Measurements from ENCODE around the gene SOX12.
"Not testable (repeated sequence)": the region's sequence is repeated elsewhere in the genome, so short reads cannot be mapped to it uniquely, and the experiment has no call there.

The SOX12 gene

DNA sequence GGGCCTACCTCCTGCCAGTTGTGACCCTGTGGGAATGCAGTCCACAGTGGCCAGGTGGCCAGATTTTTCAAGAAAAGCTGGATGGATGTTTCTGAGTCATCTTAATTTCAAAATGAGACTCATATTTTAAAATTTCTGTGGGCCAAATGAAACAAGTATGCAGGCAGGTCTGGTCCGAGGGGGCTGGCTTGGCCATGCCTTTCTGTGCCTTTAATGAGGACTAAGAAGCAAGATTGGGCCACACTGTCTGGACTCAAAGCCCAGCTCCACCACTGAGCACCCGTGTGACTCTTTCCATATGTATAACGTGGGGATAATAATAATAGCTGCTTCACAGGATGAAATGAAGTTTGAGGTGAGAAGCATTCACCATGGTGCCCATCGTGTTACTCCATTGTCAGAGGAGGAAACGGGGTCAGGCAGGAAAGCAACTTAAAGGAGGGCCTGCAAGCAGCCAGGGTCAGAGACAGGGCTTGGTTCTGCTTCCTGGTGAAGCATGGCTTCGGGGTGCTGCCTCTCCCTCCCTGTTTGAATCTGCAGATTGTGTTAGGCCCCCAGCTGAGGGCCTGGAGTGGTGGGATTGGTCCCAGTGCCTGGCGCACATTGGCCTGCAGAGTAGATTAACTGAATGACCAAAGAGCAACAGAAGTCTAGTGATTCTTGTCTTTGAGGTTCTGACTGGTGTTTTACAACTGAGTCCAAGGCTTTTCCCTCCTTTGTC lies 3.8 kb downstream of the SOX12 start:
- Histone ChIP-seq H3K4me3 (ENCODE audit: insufficient read depth, low read depth, low read length, poor library complexity, severe bottlenecking) (no peak overlapping the region), H3K9me3 (ENCODE audit: control insufficient read depth, low read length) (no peaks in the 10 kb centered on the region), H3K27me3 (replicated peaks; ENCODE audit: control insufficient read depth, insufficient read depth, low read length, poor library complexity, severe bottlenecking) (no peaks in the 10 kb centered on the region), H3K27ac (ENCODE audit: insufficient read depth, low read length, poor library complexity, severe bottlenecking) (no peak overlapping the region), H3K36me3 (ENCODE audit: control insufficient read depth, insufficient read depth, low read length) (no peaks in the 10 kb centered on the region), H3K4me1 (ENCODE audit: control insufficient read depth, insufficient read depth, low read length, poor library complexity, severe bottlenecking) (peaks cover 23% of the 10 kb centered on the region)
- DNase-seq: no peak

DNA sequence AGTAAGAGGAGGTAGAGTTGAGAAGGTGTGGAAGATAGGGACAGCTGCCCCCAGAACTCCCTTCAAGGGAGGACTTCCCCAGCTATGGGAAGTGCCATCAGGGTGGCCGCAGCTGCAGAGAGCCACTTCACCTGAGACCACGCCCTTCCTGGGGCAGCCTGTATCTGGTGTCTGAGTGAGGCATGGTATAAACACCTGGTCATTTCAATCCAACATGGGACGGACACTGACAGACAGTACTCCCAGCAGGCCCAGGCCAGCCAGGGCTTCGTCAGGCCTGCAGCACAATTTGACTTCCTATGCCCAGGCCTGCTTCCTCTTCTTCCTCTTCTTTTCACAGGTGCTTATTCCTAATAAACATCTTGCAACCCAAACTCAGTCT lies 4.5 kb downstream of the SOX12 start:
- DNase-seq: no peak
- H3K36me3 ChIP-seq (ENCODE audit: control insufficient read depth, insufficient read depth, low read length): no peaks in the 10 kb centered on the region
- H3K4me1 ChIP-seq (ENCODE audit: control insufficient read depth, insufficient read depth, low read length, poor library complexity, severe bottlenecking): peaks cover 17% of the 10 kb centered on the region
- H3K4me3 ChIP-seq (ENCODE audit: insufficient read depth, low read depth, low read length, poor library complexity, severe bottlenecking): no peak overlapping the region
- H3K27ac ChIP-seq (ENCODE audit: insufficient read depth, low read length, poor library complexity, severe bottlenecking): no peak overlapping the region
- H3K27me3 ChIP-seq (replicated peaks; ENCODE audit: control insufficient read depth, insufficient read depth, low read length, poor library complexity, severe bottlenecking): no peaks in the 10 kb centered on the region
- no peaks in the 10 kb centered on the region for H3K9me3 ChIP-seq (ENCODE audit: control insufficient read depth, low read length)

DNA sequence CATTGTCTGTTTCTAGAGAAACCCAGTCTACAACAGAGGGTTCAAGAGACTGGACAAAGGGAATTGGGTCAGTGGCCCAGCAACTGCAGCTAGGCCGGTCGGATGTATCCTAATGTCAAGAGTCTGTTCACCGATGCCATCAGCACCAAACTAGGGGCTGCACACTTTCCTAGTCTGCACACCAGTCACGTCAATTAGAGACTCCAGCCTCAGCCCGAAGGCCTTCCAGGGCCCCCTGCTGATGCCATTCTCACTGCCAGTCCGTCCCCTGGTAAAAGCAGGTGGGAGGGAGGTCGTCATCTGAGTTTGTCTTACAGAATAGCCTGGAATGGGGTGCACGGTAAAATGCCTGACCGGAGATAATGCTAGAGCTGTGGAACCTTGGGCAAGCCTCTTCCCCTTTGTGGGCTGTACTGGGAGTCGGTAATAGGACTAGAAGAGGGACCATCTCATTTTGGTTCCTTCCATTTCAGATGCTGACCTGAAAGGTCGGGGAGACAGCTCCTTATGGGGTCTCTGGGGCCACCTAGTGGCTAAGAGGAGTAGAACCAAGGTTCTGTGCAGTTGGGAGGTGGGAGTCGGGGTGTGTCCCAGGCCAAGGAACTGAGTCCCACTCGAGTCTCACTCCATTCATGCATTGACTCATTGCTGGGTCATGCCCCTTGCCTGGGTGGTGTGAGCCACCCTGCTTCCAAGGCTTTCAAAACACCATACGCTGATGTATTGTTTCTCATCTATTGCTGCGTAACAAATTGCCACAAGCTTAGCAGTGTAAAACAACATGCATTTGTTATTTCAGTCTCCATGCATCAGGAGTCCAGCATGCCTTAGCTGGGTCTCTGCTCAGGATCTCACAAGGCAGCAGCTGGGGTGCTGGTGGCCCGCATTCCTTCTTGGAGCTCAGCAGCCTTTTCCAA lies 5.1 kb downstream of the SOX12 start:
- H3K4me3 ChIP-seq (ENCODE audit: insufficient read depth, low read depth, low read length, poor library complexity, severe bottlenecking): no peak overlapping the region
- H3K4me1 ChIP-seq (ENCODE audit: control insufficient read depth, insufficient read depth, low read length, poor library complexity, severe bottlenecking): peaks cover 15% of the 10 kb centered on the region
- peak; percentile 36 to 44 (median 41) for DNase-seq
- H3K27me3 ChIP-seq (replicated peaks; ENCODE audit: control insufficient read depth, insufficient read depth, low read length, poor library complexity, severe bottlenecking): no peaks in the 10 kb centered on the region
- no peaks in the 10 kb centered on the region for H3K9me3 ChIP-seq (ENCODE audit: control insufficient read depth, low read length)
- no peak overlapping the region for H3K27ac ChIP-seq (ENCODE audit: insufficient read depth, low read length, poor library complexity, severe bottlenecking)
- no peaks in the 10 kb centered on the region for H3K36me3 ChIP-seq (ENCODE audit: control insufficient read depth, insufficient read depth, low read length)

DNA sequence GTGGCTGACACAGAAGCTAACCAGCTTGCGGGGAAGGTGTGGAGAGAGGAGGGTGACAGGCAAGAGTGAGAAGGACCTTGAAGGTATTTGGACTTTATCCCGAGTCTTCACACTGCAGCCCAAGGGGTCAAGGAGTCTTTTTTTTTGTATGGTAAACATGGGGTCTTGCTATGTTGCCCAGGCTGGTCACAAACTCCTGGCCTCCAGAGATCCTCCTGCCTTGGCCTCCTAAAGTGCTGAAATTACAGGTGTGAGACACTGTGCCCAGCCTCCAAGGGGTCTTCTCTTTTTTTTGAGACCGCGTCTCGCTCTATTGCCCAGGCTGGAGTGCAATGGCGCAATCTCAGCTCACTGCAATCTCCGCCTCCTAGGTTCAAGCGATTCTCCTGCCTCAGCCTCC lies 9.2 kb downstream of the SOX12 start:
- Histone ChIP-seq H3K27ac (ENCODE audit: insufficient read depth, low read length, poor library complexity, severe bottlenecking) (no peak overlapping the region), H3K36me3 (ENCODE audit: control insufficient read depth, insufficient read depth, low read length) (no peaks in the 10 kb centered on the region), H3K4me3 (ENCODE audit: insufficient read depth, low read depth, low read length, poor library complexity, severe bottlenecking) (no peak overlapping the region), H3K27me3 (replicated peaks; ENCODE audit: control insufficient read depth, insufficient read depth, low read length, poor library complexity, severe bottlenecking) (no peaks in the 10 kb centered on the region), H3K4me1 (ENCODE audit: control insufficient read depth, insufficient read depth, low read length, poor library complexity, severe bottlenecking) (no peaks in the 10 kb centered on the region), H3K9me3 (ENCODE audit: control insufficient read depth, low read length) (no peaks in the 10 kb centered on the region)
- DNase-seq: no peak

DNA sequence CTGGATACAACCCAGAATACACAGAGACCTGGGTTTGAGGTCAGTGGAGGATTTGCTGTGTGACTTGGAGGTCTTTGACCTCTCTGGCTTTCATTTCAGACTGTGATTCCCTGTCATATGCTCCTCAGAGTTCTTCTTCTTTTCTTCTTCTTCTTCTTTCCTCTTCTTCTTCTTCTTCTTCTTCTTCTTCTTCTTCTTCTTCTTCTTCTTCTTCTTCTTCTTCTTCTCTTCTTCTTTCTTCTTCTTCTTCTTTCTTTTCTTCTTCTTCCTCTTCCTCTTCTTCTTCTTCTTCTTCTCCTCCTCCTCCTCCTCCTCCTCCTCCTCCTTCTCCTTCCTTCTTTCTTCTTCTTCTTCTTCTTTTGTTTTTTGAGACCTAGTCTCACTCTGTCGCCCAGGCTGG lies 10.7 kb downstream of the SOX12 start:
- H3K27me3 ChIP-seq (replicated peaks; ENCODE audit: control insufficient read depth, insufficient read depth, low read length, poor library complexity, severe bottlenecking); H3K36me3 ChIP-seq (ENCODE audit: control insufficient read depth, insufficient read depth, low read length); H3K9me3 ChIP-seq (ENCODE audit: control insufficient read depth, low read length); H3K4me3 ChIP-seq (ENCODE audit: insufficient read depth, low read depth, low read length, poor library complexity, severe bottlenecking); H3K27ac ChIP-seq (ENCODE audit: insufficient read depth, low read length, poor library complexity, severe bottlenecking); DNase-seq; H3K4me1 ChIP-seq (ENCODE audit: control insufficient read depth, insufficient read depth, low read length, poor library complexity, severe bottlenecking): not testable (repeated sequence)

DNA sequence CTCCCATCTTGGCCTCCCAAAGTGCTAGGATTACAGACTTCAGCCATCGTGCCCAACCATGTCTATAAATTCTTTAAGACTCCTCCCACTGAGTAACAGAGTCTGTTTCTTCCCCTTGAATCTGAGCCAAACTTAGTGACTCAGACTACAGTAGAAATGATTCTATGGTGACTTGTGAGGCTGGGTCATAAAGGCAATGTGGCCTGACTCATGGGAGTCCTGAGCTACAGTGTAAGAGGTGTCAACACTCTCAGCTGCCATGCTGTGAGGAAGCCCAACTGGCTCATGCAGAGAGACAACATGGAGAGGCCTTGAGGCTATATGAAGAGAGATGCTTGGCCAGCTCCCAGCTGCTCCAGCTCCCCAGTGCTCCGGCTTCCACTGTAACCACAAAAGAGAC lies 16.3 kb downstream of the SOX12 start:
- Histone ChIP-seq H3K4me1 (ENCODE audit: control insufficient read depth, insufficient read depth, low read length, poor library complexity, severe bottlenecking) (peaks cover 2% of the 10 kb centered on the region), H3K27me3 (replicated peaks; ENCODE audit: control insufficient read depth, insufficient read depth, low read length, poor library complexity, severe bottlenecking) (no peaks in the 10 kb centered on the region), H3K4me3 (ENCODE audit: insufficient read depth, low read depth, low read length, poor library complexity, severe bottlenecking) (no peak overlapping the region), H3K9me3 (ENCODE audit: control insufficient read depth, low read length) (no peaks in the 10 kb centered on the region), H3K36me3 (ENCODE audit: control insufficient read depth, insufficient read depth, low read length) (no peaks in the 10 kb centered on the region), H3K27ac (ENCODE audit: insufficient read depth, low read length, poor library complexity, severe bottlenecking) (no peak overlapping the region)
- no peak for DNase-seq

DNA sequence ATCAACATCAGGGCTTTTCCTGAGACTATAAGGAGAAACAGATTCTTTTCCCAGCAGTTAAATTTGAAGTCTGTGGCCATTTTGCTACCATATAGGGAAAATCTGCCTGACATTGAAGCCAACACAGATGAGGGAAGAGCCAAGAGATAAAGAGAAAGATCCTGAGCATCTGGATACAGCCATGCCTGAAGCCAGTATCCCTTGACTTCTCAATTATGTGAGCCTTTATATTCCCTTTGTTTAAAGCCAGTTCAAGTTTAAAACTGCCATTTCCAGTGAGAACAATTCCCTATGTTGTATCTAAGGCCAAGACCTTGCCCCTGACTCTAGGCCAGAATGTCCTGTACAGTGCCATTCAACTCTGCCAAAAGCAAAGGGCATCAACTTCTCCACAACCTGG lies 17.8 kb downstream of the SOX12 start:
- Histone ChIP-seq H3K9me3 (ENCODE audit: control insufficient read depth, low read length) (no peaks in the 10 kb centered on the region), H3K4me1 (ENCODE audit: control insufficient read depth, insufficient read depth, low read length, poor library complexity, severe bottlenecking) (peaks cover 16% of the 10 kb centered on the region), H3K27ac (ENCODE audit: insufficient read depth, low read length, poor library complexity, severe bottlenecking) (no peak overlapping the region), H3K4me3 (ENCODE audit: insufficient read depth, low read depth, low read length, poor library complexity, severe bottlenecking) (no peak overlapping the region), H3K36me3 (ENCODE audit: control insufficient read depth, insufficient read depth, low read length) (no peaks in the 10 kb centered on the region), H3K27me3 (replicated peaks; ENCODE audit: control insufficient read depth, insufficient read depth, low read length, poor library complexity, severe bottlenecking) (no peaks in the 10 kb centered on the region)
- no peak for DNase-seq

DNA sequence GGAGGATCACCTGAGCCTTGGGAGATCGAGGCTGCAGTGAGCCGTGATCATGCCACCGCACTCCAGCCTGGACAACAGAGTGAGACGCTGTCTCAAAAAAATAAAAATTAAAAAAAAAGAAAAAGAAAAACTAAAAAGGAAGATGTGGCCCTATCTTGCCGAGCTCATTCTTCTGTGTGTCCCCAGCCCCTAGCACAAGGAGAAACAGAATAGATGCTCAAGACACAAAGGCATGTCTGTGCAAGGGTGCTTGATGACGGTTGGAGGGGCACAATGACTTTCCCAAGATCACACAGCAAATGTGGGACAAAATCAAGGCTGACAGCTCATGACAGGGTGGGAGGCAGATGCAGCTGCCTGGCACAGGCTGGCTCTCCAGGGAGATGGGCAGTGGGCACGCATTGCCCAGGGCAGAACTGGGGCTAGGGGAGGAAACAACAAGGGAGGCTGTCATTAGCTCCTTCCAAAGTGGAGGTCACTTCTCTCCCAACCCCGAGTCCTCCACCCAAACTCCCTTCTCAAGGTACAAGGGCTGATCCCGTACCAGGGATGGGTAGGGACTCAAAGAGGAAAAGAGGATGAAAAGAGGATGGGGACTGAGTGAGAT lies 20.8 kb downstream of the SOX12 start:
- no peaks in the 10 kb centered on the region for H3K36me3 ChIP-seq (ENCODE audit: control insufficient read depth, insufficient read depth, low read length)
- DNase-seq: no peak
- H3K9me3 ChIP-seq (ENCODE audit: control insufficient read depth, low read length): no peaks in the 10 kb centered on the region
- H3K27me3 ChIP-seq (replicated peaks; ENCODE audit: control insufficient read depth, insufficient read depth, low read length, poor library complexity, severe bottlenecking): no peaks in the 10 kb centered on the region
- H3K27ac ChIP-seq (ENCODE audit: insufficient read depth, low read length, poor library complexity, severe bottlenecking): no peak overlapping the region
- H3K4me1 ChIP-seq (ENCODE audit: control insufficient read depth, insufficient read depth, low read length, poor library complexity, severe bottlenecking): peaks cover 19% of the 10 kb centered on the region
- H3K4me3 ChIP-seq (ENCODE audit: insufficient read depth, low read depth, low read length, poor library complexity, severe bottlenecking): no peak overlapping the region

DNA sequence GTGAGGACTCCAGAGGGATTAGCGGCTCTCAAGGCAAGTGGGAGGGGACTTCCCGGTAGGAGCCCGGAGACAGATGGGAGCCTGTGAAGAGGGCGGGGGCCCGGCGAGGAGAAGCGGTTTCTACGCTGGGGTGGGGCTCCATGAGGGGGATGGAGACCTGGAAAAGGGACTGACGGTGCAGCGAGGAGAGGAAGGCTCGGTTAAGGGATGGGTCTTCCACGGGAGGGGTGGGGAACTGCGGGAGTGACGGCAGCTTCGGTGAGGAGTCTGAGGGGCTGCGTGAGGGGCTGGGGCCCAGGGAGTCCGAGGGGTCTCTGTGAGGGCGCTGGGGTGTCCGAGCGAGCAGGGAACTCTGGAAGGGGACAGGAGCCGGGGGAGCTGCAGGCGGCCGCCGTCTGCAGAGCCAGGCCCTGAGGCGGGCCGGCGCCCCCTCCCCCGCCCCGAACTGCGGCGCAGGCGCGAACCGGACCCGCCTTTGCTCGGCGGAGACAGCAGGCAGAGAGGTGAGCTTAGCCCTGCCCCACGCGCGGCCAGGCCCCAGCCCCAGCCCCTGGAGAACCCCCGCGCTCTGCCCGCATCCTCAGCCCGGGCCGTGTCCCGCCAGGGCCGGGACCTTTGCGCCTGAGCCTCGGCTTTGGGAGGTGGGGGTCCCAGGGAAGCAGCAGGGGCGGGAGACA lies 21.4 kb downstream of the SOX12 start, which contains the start of gene NRSN2:
Gene NRSN2 (plus strand): TSS at position 472 of the 677 bp plus-strand sequence. CDS start 2,533 bp downstream, outside the sequence.
- Histone ChIP-seq H3K27ac (ENCODE audit: insufficient read depth, low read length, poor library complexity, severe bottlenecking) (no peak within 1 kb of the TSS), H3K9me3 (ENCODE audit: control insufficient read depth, low read length) (no peaks in the 10 kb centered on the region), H3K4me3 (ENCODE audit: insufficient read depth, low read depth, low read length, poor library complexity, severe bottlenecking) (peak within 1 kb of the TSS; percentile 90), H3K36me3 (ENCODE audit: control insufficient read depth, insufficient read depth, low read length) (no peaks in the 10 kb centered on the region), H3K27me3 (replicated peaks; ENCODE audit: control insufficient read depth, insufficient read depth, low read length, poor library complexity, severe bottlenecking) (no peaks in the 10 kb centered on the region), H3K4me1 (ENCODE audit: control insufficient read depth, insufficient read depth, low read length, poor library complexity, severe bottlenecking) (peaks cover 19% of the 10 kb centered on the region)
- DNase-seq: no peak

All from effector memory CD4-positive, alpha-beta T cell (primary cell).